Mucosa of descending colon (tissue), 3 donors: ENCODE data around the gene NT5C3B. TPM values are rescaled to one million over a fixed set of nuclear protein-coding genes. Genes with fewer than 3 reads are reported as not detected.
"Not testable (repeated sequence)": the region's sequence is repeated elsewhere in the genome, so short reads cannot be mapped to it uniquely, and the experiment has no call there.

Source experiments
- ATAC-seq: fragments of 200-7000 bp; cut with Tn5 transposase; one replicate; pipeline ENCODE4 v1.9.1; 2020; ENCODE audit warnings: mild to moderate bottlenecking, moderate library complexity
- DNase-seq, 3 donors: peaks; one replicate each; pipeline ENCODE4 v3.0.0-alpha.2; 2020
- H3K36me3 ChIP-seq: fragments of 200-600 bp; one replicate; pipeline ENCODE4 v1.8.0; 2021; ENCODE audit warnings: low read depth, mild to moderate bottlenecking
- H3K4me1 ChIP-seq: fragments of 200-600 bp; one replicate; pipeline ENCODE4 v1.8.0; 2021; ENCODE audit warnings: low read depth, mild to moderate bottlenecking
- H3K4me3 ChIP-seq: fragments of 200-600 bp; one replicate; pipeline ENCODE4 v1.8.0; 2021; ENCODE audit warnings: mild to moderate bottlenecking
- H3K9me3 ChIP-seq: fragments of 200-600 bp; one replicate; pipeline ENCODE4 v1.8.0; 2021; ENCODE audit warnings: mild to moderate bottlenecking
- CTCF ChIP-seq: fragments of 200-600 bp; IDR thresholded peaks from one replicate; pipeline ENCODE4 v1.8.0; 2022; ENCODE audit warnings: antibody characterized with exemption, mild to moderate bottlenecking
- intact Hi-C, 2 donors: fragments of 100-400 bp; cut with DNase I in 1 of 2; cut with micrococcal nuclease in 1 of 2; formaldehyde crosslinking; loops; one replicate each; pipeline versions ENCODE4 v1.11.0 to v1.11.1; 2022; cut with DNase I, micrococcal nuclease
- total RNA-seq, 3 donors: library from RNA; stranded (reverse); fragmentation: NEBNext Ultra II Directional in 2 of 3; extraction: Animal tissue kit (Norgen Biotek cat#: 25700) in 2 of 3; gene quantifications; one replicate each; pipeline versions ENCODE4 v1.2.1 to v1.2.4, GENCODE V29; 2021 to 2023
- donor health status: DM: no; HTN: no; CAD: no; lungs with moderate emphysema.
- donor health status: DM: no; HTN: no; CAD: no.
- donor health status: DM: no; HTN: yes; CAD: no.

Gene NT5C3B
- total RNA-seq, 3 donors from 2014 or later: 17.8 to 46.5 (median 19.1) TPM

DNA sequence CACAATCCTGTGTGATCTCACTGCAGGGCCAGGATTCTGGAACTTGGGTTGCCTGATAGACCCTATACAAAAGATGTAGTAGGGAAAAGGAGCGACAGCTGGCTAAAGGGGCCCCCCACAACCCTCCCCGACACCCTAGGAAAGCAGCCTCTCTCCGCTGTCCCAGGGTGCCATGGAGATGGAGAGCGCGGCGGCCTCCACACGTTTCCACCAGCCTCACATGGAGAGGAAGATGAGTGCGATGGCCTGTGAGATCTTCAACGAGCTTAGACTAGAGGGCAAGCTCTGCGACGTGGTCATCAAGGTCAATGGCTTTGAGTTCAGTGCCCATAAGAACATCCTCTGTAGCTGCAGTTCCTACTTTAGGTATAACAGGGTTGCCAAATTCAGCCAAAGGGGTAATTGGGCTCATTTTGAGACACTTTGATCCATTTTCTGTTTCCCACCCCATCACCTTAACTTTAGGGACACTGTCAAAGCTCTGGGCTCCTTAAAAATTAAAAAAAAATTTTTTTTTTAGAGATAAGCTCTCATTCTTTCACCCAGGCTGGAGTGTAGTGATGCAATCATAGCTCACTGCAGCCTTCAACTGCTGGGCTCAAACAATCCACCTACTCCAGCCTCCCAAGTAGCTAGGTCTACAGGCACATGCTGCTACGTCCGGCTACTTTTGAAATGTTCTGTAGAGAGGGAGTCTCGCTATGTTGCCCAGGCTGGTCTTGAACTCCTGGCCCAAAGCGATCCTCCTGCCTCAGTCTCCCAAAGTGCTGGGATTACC is 1.9 kb upstream of the NT5C3B start, which contains the start of gene KLHL10:
TSS of gene KLHL10 (plus strand) at position 65 of the 778 bp plus-strand sequence. CDS start at position 173, 108 bp downstream.
- intact Hi-C loops: no loop called here
- TF ChIP-seq CTCF: no peak
- ATAC-seq (no peak), DNase-seq (no peak)
- Histone ChIP-seq H3K4me3 (no peak within 1 kb of the TSS), H3K9me3 (no peaks in the 10 kb centered on the region), H3K36me3 (no peaks in the 10 kb centered on the region), H3K4me1 (peaks cover 6% of the 10 kb centered on the region)

- Histone ChIP-seq H3K4me3 (no peak overlapping the region), H3K9me3 (no peaks in the 10 kb centered on the region), H3K4me1 (peaks cover 6% of the 10 kb centered on the region), H3K36me3 (no peaks in the 10 kb centered on the region)
- TF ChIP-seq CTCF: no peak
- ATAC-seq: no peak
- no peak for DNase-seq
- intact Hi-C loops: no loop called here
Measured at GRCh38 chr17:41836550-41837196, 641 bp upstream of the NT5C3B start.

- no peaks in the 10 kb centered on the region for H3K9me3 ChIP-seq
- intact Hi-C loops: no loop called here
Measured at GRCh38 chr17:41835214-41835799, 725 bp downstream of the NT5C3B start.

GRCh38 chr17:41829961-41830360 is 6.1 kb downstream of the NT5C3B start:
- H3K36me3 ChIP-seq, H3K4me1 ChIP-seq, intact Hi-C loops, H3K9me3 ChIP-seq, ATAC-seq, H3K4me3 ChIP-seq: not testable (repeated sequence)
- DNase-seq: peak in 1 of 3 donors; percentile 11

More at GRCh38 chr17:41835214-41835799, 725 bp downstream of the NT5C3B start:
- TF ChIP-seq CTCF: no peak
- Histone ChIP-seq H3K36me3 (no peaks in the 10 kb centered on the region), H3K4me1 (peaks cover 6% of the 10 kb centered on the region), H3K4me3 (peak overlapping the region; percentile 56)
- peak; percentile 50 for ATAC-seq
- no peak for DNase-seq

GRCh38 chr17:41825175-41825845 is 10.7 kb downstream of the NT5C3B start:
- intact Hi-C loops: no loop called here
- Histone ChIP-seq H3K4me3 (no peak overlapping the region), H3K9me3 (no peaks in the 10 kb centered on the region), H3K4me1 (no peaks in the 10 kb centered on the region), H3K36me3 (no peaks in the 10 kb centered on the region)
- no peak for TF ChIP-seq CTCF
- ATAC-seq (no peak), DNase-seq (peak in 1 of 3 donors; percentile 36)
